ENCODE measurements around the gene PLCL2. TPM values are rescaled to one million over a fixed set of nuclear protein-coding genes. Genes with fewer than 3 reads are reported as not detected.

PLCL2 gene
- total RNA-seq, 1 experiment from 2014 or later: 0.92 TPM

- intact Hi-C loops (cut with micrococcal nuclease; ENCODE audit: unreplicated experiment): no loop called here
- Histone ChIP-seq H3K36me3 (ENCODE audit: insufficient read depth, low read length, poor library complexity, severe bottlenecking) (no peaks in the 10 kb centered on the region), H3K4me3 (ENCODE audit: low read depth, low read length, poor library complexity, severe bottlenecking) (no peak overlapping the region), H3K4me1 (ENCODE audit: insufficient read depth, low read length, poor library complexity, severe bottlenecking) (no peaks in the 10 kb centered on the region), H3K27me3 (replicated peaks; ENCODE audit: insufficient read depth, low read depth, low read length, poor library complexity) (no peaks in the 10 kb centered on the region), H3K27ac (ENCODE audit: low read depth, low read length, poor library complexity, severe bottlenecking) (no peak overlapping the region), H3K9me3 (ENCODE audit: low read depth, low read length, poor library complexity, severe bottlenecking) (no peaks in the 10 kb centered on the region)
- no peak for DNase-seq (ENCODE audit: low spot score)
- ChIA-PET CTCF (no interaction called here), POLR2A (ENCODE audit: low non-redundant PET) (no interaction called here)
- TF ChIP-seq, protein P1, sequence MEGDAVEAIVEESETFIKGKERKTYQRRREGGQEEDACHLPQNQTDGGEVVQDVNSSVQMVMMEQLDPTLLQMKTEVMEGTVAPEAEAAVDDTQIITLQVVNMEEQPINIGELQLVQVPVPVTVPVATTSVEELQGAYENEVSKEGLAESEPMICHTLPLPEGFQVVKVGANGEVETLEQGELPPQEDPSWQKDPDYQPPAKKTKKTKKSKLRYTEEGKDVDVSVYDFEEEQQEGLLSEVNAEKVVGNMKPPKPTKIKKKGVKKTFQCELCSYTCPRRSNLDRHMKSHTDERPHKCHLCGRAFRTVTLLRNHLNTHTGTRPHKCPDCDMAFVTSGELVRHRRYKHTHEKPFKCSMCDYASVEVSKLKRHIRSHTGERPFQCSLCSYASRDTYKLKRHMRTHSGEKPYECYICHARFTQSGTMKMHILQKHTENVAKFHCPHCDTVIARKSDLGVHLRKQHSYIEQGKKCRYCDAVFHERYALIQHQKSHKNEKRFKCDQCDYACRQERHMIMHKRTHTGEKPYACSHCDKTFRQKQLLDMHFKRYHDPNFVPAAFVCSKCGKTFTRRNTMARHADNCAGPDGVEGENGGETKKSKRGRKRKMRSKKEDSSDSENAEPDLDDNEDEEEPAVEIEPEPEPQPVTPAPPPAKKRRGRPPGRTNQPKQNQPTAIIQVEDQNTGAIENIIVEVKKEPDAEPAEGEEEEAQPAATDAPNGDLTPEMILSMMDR (conservative IDR thresholded peaks at IDR 0.05; ENCODE audit: low read depth, low read length): no peak
- no peak for TF ChIP-seq EZH2 (IDR thresholded peaks at IDR 0.05; ENCODE audit: borderline replicate concordance, low read depth, low read length, poor library complexity, severe bottlenecking)
- no TSS peak for BruUV-seq (replicated peaks)
These were observed 105.4 kb downstream of the PLCL2 start for GRCh38 chr3:16990163-16990562.

DNA sequence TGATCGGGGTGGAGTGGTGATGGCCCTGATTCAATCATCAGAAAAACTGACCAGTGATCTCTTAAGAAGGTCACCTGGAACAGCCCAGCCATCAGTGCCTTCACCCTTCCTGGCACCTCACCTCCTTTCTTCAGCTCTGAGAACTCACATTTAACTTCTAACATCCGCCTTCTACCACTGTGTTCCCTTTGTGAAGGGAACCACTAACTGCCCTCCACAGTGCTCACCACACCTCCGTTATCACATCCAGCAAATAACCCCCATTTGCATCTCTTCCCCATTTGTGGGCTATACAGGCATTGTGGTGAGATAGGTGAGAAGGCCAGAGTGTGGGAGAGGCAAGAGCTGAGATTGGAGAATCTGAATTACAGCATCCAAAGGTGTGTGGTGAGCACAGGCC is 107.4 kb downstream of the PLCL2 start:
- BruUV-seq (replicated peaks): no TSS peak
- Histone ChIP-seq H3K9me3 (ENCODE audit: low read depth, low read length, poor library complexity, severe bottlenecking) (no peaks in the 10 kb centered on the region), H3K4me1 (ENCODE audit: insufficient read depth, low read length, poor library complexity, severe bottlenecking) (no peaks in the 10 kb centered on the region), H3K4me3 (ENCODE audit: low read depth, low read length, poor library complexity, severe bottlenecking) (no peak overlapping the region), H3K27ac (ENCODE audit: low read depth, low read length, poor library complexity, severe bottlenecking) (no peak overlapping the region), H3K36me3 (ENCODE audit: insufficient read depth, low read length, poor library complexity, severe bottlenecking) (no peaks in the 10 kb centered on the region), H3K27me3 (replicated peaks; ENCODE audit: insufficient read depth, low read depth, low read length, poor library complexity) (no peaks in the 10 kb centered on the region)
- intact Hi-C loops (cut with micrococcal nuclease; ENCODE audit: unreplicated experiment): no loop called here
- no peak for DNase-seq (ENCODE audit: low spot score)
- POLR2A ChIA-PET (ENCODE audit: low non-redundant PET): no interaction called here
- CTCF ChIA-PET: no interaction called here
- TF ChIP-seq, protein P1 (conservative IDR thresholded peaks at IDR 0.05; ENCODE audit: low read depth, low read length): no peak
- no peak for TF ChIP-seq EZH2 (IDR thresholded peaks at IDR 0.05; ENCODE audit: borderline replicate concordance, low read depth, low read length, poor library complexity, severe bottlenecking)

GRCh38 chr3:16993227-16993626 is 108.5 kb downstream of the PLCL2 start:
- intact Hi-C loops (cut with micrococcal nuclease; ENCODE audit: unreplicated experiment): no loop called here
- no peak overlapping the region for H3K4me3 ChIP-seq (ENCODE audit: low read depth, low read length, poor library complexity, severe bottlenecking)
- ChIA-PET POLR2A (ENCODE audit: low non-redundant PET) (no interaction called here), CTCF (no interaction called here)
- no peaks in the 10 kb centered on the region for H3K36me3 ChIP-seq (ENCODE audit: insufficient read depth, low read length, poor library complexity, severe bottlenecking)
- no peaks in the 10 kb centered on the region for H3K9me3 ChIP-seq (ENCODE audit: low read depth, low read length, poor library complexity, severe bottlenecking)
- no peaks in the 10 kb centered on the region for H3K27me3 ChIP-seq (replicated peaks; ENCODE audit: insufficient read depth, low read depth, low read length, poor library complexity)
- BruUV-seq (replicated peaks): no TSS peak
- no peaks in the 10 kb centered on the region for H3K4me1 ChIP-seq (ENCODE audit: insufficient read depth, low read length, poor library complexity, severe bottlenecking)
- TF ChIP-seq, protein P1 (conservative IDR thresholded peaks at IDR 0.05; ENCODE audit: low read depth, low read length): no peak
- no peak for TF ChIP-seq EZH2 (IDR thresholded peaks at IDR 0.05; ENCODE audit: borderline replicate concordance, low read depth, low read length, poor library complexity, severe bottlenecking)
- DNase-seq (ENCODE audit: low spot score): no peak
- no peak overlapping the region for H3K27ac ChIP-seq (ENCODE audit: low read depth, low read length, poor library complexity, severe bottlenecking)
